Prostate gland (tissue), 2 donors: ENCODE data around the gene LRRC28.

ENCODE experiments used
- CTCF ChIP-seq, 4 experiments: fragments of 200-600 bp in 2 of 4; fragments of 450-650 bp in 2 of 4; sonication (generic) in 2 of 4; IDR thresholded peaks; 1 replicate in 3 of 4; 2 replicates in 1 of 4; pipeline ENCODE4 v1.5.1; 2016 to 2019; ENCODE audit warnings: antibody characterized with exemption in 4 of 4, mild to moderate bottlenecking in 2 of 4, moderate library complexity in 2 of 4
- POLR2A ChIP-seq: fragments of 450-650 bp; IDR thresholded peaks from one replicate; pipeline ENCODE4 v1.6.1; 2016; ENCODE audit warnings: antibody characterized with exemption, mild to moderate bottlenecking

GRCh38 chr15:99210334-99210733 is 40.9 kb upstream of the LRRC28 start:
- TF ChIP-seq CTCF (IDR thresholded peaks at IDR 0.05) (no peak), POLR2A (no peak)
